ENCODE results near the gene FHDC1.

FHDC1 gene

GRCh38 chr4:152956650-152957436 lies 20.7 kb downstream of the FHDC1 start:
- no peaks in the 10 kb centered on the region for H4K20me1 ChIP-seq (ENCODE audit: control insufficient read depth, insufficient read depth, low read depth, low read length)
- H3K9me3 ChIP-seq (ENCODE audit: control insufficient read depth, insufficient read depth, low read length), result no peaks in the 10 kb centered on the region
- H3K9me2 ChIP-seq (replicated peaks; ENCODE audit: control insufficient read depth, low read length), result no peaks in the 10 kb centered on the region
- H3K27me3 ChIP-seq (ENCODE audit: control insufficient read depth, low read length), result peaks cover 23% of the 10 kb centered on the region
- no peak for TF ChIP-seq EZH2phosphoT487 (IDR thresholded peaks at IDR 0.05; ENCODE audit: borderline replicate concordance, low read length)
- TF ChIP-seq, protein P1, sequence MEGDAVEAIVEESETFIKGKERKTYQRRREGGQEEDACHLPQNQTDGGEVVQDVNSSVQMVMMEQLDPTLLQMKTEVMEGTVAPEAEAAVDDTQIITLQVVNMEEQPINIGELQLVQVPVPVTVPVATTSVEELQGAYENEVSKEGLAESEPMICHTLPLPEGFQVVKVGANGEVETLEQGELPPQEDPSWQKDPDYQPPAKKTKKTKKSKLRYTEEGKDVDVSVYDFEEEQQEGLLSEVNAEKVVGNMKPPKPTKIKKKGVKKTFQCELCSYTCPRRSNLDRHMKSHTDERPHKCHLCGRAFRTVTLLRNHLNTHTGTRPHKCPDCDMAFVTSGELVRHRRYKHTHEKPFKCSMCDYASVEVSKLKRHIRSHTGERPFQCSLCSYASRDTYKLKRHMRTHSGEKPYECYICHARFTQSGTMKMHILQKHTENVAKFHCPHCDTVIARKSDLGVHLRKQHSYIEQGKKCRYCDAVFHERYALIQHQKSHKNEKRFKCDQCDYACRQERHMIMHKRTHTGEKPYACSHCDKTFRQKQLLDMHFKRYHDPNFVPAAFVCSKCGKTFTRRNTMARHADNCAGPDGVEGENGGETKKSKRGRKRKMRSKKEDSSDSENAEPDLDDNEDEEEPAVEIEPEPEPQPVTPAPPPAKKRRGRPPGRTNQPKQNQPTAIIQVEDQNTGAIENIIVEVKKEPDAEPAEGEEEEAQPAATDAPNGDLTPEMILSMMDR (IDR thresholded peaks at IDR 0.05; ENCODE audit: low read depth, low read length, poor library complexity, severe bottlenecking), result no peak
- no peak overlapping the region for H3K27ac ChIP-seq (ENCODE audit: low read depth, low read length)
- H3K4me3 ChIP-seq (ENCODE audit: low read length), result no peak overlapping the region
- H3K4me2 ChIP-seq (ENCODE audit: low read length), result no peak overlapping the region
- no peaks in the 10 kb centered on the region for H3K4me1 ChIP-seq (ENCODE audit: control insufficient read depth, low read length)
- no peaks in the 10 kb centered on the region for H3K79me2 ChIP-seq (ENCODE audit: control insufficient read depth, low read length)
- no peaks in the 10 kb centered on the region for H3F3A ChIP-seq (ENCODE audit: control insufficient read depth, insufficient read depth)
- H3K36me3 ChIP-seq (ENCODE audit: control insufficient read depth, low read length), result no peaks in the 10 kb centered on the region

DNA sequence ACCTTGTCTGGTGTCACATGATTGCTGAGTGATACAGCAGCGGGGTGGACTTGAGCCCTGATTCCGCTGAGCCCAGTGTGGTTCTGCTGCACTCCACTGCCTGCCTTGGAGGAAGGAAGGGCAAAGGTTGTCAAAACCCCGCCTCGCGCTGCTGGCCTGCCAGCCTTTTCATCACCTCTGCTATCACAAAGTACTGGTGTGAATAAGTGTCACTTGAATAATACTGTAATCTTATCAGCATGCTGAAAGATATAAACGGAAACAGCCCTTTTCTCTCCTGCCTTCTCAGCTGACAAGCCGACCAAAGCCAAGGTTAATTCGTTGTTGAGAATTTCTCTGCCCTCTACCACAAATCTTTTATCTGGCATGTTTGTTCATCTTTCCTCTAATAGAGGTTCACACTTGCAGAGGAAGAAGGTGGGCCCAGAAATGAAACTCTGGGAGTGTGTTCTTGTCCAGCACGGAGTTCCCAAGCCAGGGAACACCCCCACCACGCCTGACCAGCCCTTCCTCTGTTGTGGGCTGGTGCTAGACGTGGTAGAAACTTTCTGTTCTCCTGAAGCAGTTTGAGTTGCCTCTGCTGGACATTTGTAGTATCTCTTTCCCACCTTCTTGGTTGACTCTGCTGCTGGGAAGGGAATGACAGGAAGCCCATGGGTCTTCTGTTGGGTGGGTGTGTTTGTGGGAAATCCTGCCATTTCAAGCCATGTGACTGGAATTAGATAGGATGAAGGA lies 21.5 kb downstream of the FHDC1 start:
- no peaks in the 10 kb centered on the region for H3K9me3 ChIP-seq (ENCODE audit: control insufficient read depth, insufficient read depth, low read length)
- H3K36me3 ChIP-seq (ENCODE audit: control insufficient read depth, low read length), result no peaks in the 10 kb centered on the region
- peaks cover 23% of the 10 kb centered on the region for H3K27me3 ChIP-seq (ENCODE audit: control insufficient read depth, low read length)
- H3K4me1 ChIP-seq (ENCODE audit: control insufficient read depth, low read length), result no peaks in the 10 kb centered on the region
- H3F3A ChIP-seq (ENCODE audit: control insufficient read depth, insufficient read depth), result no peaks in the 10 kb centered on the region
- H3K79me2 ChIP-seq (ENCODE audit: control insufficient read depth, low read length), result no peaks in the 10 kb centered on the region
- no peaks in the 10 kb centered on the region for H4K20me1 ChIP-seq (ENCODE audit: control insufficient read depth, insufficient read depth, low read depth, low read length)
- H3K27ac ChIP-seq (ENCODE audit: low read depth, low read length), result no peak overlapping the region
- H3K4me2 ChIP-seq (ENCODE audit: low read length), result no peak overlapping the region
- no peak for TF ChIP-seq EZH2phosphoT487 (IDR thresholded peaks at IDR 0.05; ENCODE audit: borderline replicate concordance, low read length)
- H3K4me3 ChIP-seq (ENCODE audit: low read length), result no peak overlapping the region
- no peaks in the 10 kb centered on the region for H3K9me2 ChIP-seq (replicated peaks; ENCODE audit: control insufficient read depth, low read length)

- no peaks in the 10 kb centered on the region for H3F3A ChIP-seq (ENCODE audit: control insufficient read depth, insufficient read depth)
- no peaks in the 10 kb centered on the region for H3K9me3 ChIP-seq (ENCODE audit: control insufficient read depth, insufficient read depth, low read length)
- H4K20me1 ChIP-seq (ENCODE audit: control insufficient read depth, insufficient read depth, low read depth, low read length), result no peaks in the 10 kb centered on the region
- H3K27me3 ChIP-seq (ENCODE audit: control insufficient read depth, low read length), result peaks cover 22% of the 10 kb centered on the region
- H3K27ac ChIP-seq (ENCODE audit: low read depth, low read length), result no peak overlapping the region
- no peaks in the 10 kb centered on the region for H3K9me2 ChIP-seq (replicated peaks; ENCODE audit: control insufficient read depth, low read length)
- TF ChIP-seq, protein P1 (IDR thresholded peaks at IDR 0.05; ENCODE audit: low read depth, low read length, poor library complexity, severe bottlenecking), result no peak
- H3K36me3 ChIP-seq (ENCODE audit: control insufficient read depth, low read length), result no peaks in the 10 kb centered on the region
- H3K4me2 ChIP-seq (ENCODE audit: low read length), result no peak overlapping the region
- H3K4me1 ChIP-seq (ENCODE audit: control insufficient read depth, low read length), result no peaks in the 10 kb centered on the region
- no peak overlapping the region for H3K4me3 ChIP-seq (ENCODE audit: low read length)
- no peaks in the 10 kb centered on the region for H3K79me2 ChIP-seq (ENCODE audit: control insufficient read depth, low read length)
Measured at GRCh38 chr4:152959080-152959479, 23.0 kb downstream of the FHDC1 start.

GRCh38 chr4:152960082-152960481 lies 24.0 kb downstream of the FHDC1 start:
- Histone ChIP-seq H3K27me3 (ENCODE audit: control insufficient read depth, low read length) (peaks cover 22% of the 10 kb centered on the region), H3K9me2 (replicated peaks; ENCODE audit: control insufficient read depth, low read length) (no peaks in the 10 kb centered on the region), H3K79me2 (ENCODE audit: control insufficient read depth, low read length) (no peaks in the 10 kb centered on the region), H3K9me3 (ENCODE audit: control insufficient read depth, insufficient read depth, low read length) (no peaks in the 10 kb centered on the region), H3K4me3 (ENCODE audit: low read length) (no peak overlapping the region), H3K36me3 (ENCODE audit: control insufficient read depth, low read length) (no peaks in the 10 kb centered on the region), H3K4me1 (ENCODE audit: control insufficient read depth, low read length) (no peaks in the 10 kb centered on the region), H4K20me1 (ENCODE audit: control insufficient read depth, insufficient read depth, low read depth, low read length) (no peaks in the 10 kb centered on the region), H3K4me2 (ENCODE audit: low read length) (no peak overlapping the region), H3F3A (ENCODE audit: control insufficient read depth, insufficient read depth) (no peaks in the 10 kb centered on the region), H3K27ac (ENCODE audit: low read depth, low read length) (no peak overlapping the region)
- no peak for TF ChIP-seq EZH2phosphoT487 (IDR thresholded peaks at IDR 0.05; ENCODE audit: borderline replicate concordance, low read length)
- TF ChIP-seq, protein P1 (IDR thresholded peaks at IDR 0.05; ENCODE audit: low read depth, low read length, poor library complexity, severe bottlenecking), result no peak
